ENCODE results near the gene CHN1. TPM values are rescaled to one million over a fixed set of nuclear protein-coding genes. Genes with fewer than 3 reads are reported as not detected.

Gene CHN1
- total and polyA plus RNA-seq, 7 experiments from 2014 or later, result 0.81 to 3.5 (median 1.4) TPM

GRCh38 chr2:174753038-174753633, 252.0 kb downstream of the CHN1 start:
- Mint-ChIP-seq H3K4me1 (peaks cover 7 to 31% (median 16%) of the 10 kb centered on the region in 7 donors), H3K27ac (peak overlapping the region in 2 of 9 donors; percentile 62 to 76), H3K36me3 (no peaks in the 10 kb centered on the region), H3K4me3 (peak overlapping the region in 1 of 10 donors; percentile 44), H3K9me3 (no peaks in the 10 kb centered on the region), H3K27me3 (peaks cover 0 to 22% (median 3%) of the 10 kb centered on the region in 5 donors)
- DNase-seq (no peak), ATAC-seq (peak; percentile 28)
- Histone ChIP-seq H3K27me3 (ENCODE audit: control insufficient read depth in 2 of 2, insufficient read depth in 2 of 2, low read length in 2 of 2) (no peaks in the 10 kb centered on the region), H3K27ac (ENCODE audit: low read depth, low read length) (no peak overlapping the region), H3K4me1 (ENCODE audit: control insufficient read depth in 2 of 2, insufficient read depth in 2 of 2, low read length in 2 of 2) (peaks cover 8 to 49% of the 10 kb centered on the region in 2 donors), H3K9me3 (ENCODE audit: control insufficient read depth in 2 of 3, low read length in 3 of 3) (no peaks in the 10 kb centered on the region), H3K4me3 (ENCODE audit: low read length) (no peak overlapping the region), H3K36me3 (ENCODE audit: control insufficient read depth in 2 of 3, insufficient read depth in 3 of 3, low read length in 3 of 3) (no peaks in the 10 kb centered on the region)
- ChIA-PET CTCF (no interaction called here), POLR2A (no interaction called here)
- intact Hi-C loops (cut with micrococcal nuclease), result loop anchor here in 1 of 2 donors (5.0 kb wide), 3 partner anchors 36 to 414 kb away; partner anchors contain the start of gene ATF2

DNA sequence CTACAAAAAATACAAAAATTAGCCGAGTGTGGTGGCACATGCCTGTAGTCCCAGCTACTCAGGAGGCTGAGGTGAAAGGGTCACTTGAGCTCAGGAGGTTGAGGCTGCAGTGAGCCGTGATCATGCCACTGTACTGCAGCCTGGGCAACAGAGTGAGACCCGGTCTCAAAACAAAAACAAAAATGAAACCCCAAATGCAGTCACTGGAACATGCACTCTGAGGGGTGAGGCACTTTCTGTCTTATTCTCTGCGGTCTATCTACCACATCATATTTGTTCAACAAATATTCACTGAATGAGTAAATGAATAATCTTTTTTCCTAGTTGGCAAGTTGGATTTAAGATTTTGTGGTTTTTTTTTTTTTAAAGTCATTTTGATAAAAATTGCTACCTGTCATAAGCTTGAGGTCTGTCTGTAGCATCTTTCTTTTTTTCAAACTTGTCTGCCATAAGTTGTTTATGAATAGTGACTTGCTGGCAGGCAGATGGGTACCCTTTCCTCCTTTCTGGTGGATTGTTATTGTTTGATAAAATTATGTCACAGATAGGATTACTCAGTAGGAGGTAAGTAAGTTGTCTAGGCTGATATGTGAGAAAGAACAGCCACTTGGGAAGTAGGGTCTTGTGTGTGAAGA, 252.7 kb downstream of the CHN1 start:
- Histone ChIP-seq H3K4me1 (ENCODE audit: control insufficient read depth in 2 of 2, insufficient read depth in 2 of 2, low read length in 2 of 2) (peaks cover 8 to 49% of the 10 kb centered on the region in 2 donors), H3K27me3 (ENCODE audit: control insufficient read depth in 2 of 2, insufficient read depth in 2 of 2, low read length in 2 of 2) (no peaks in the 10 kb centered on the region), H3K36me3 (ENCODE audit: control insufficient read depth in 2 of 3, insufficient read depth in 3 of 3, low read length in 3 of 3) (no peaks in the 10 kb centered on the region), H3K9me3 (ENCODE audit: control insufficient read depth in 2 of 3, low read length in 3 of 3) (no peaks in the 10 kb centered on the region), H3K27ac (ENCODE audit: low read depth, low read length) (no peak overlapping the region), H3K4me3 (ENCODE audit: low read length) (no peak overlapping the region)
- ChIA-PET POLR2A (no interaction called here), CTCF (no interaction called here)
- ATAC-seq (no peak), DNase-seq (peak in 1 of 9 donors; percentile 41)
- H3K4me3 Mint-ChIP-seq, result peak overlapping the region in 1 of 10 donors; percentile 44
- H3K36me3 Mint-ChIP-seq, result no peaks in the 10 kb centered on the region
- peak overlapping the region in 2 of 9 donors; percentile 62 to 76 for H3K27ac Mint-ChIP-seq
- no peaks in the 10 kb centered on the region for H3K9me3 Mint-ChIP-seq
- peaks cover 0 to 22% (median 3%) of the 10 kb centered on the region in 5 donors for H3K27me3 Mint-ChIP-seq
- intact Hi-C loops (cut with micrococcal nuclease), result loop anchor here in 1 of 2 donors (5.0 kb wide), 3 partner anchors 35 to 415 kb away; partner anchors contain the start of gene ATF2
- H3K4me1 Mint-ChIP-seq, result peaks cover 7 to 31% (median 16%) of the 10 kb centered on the region in 7 donors

DNA sequence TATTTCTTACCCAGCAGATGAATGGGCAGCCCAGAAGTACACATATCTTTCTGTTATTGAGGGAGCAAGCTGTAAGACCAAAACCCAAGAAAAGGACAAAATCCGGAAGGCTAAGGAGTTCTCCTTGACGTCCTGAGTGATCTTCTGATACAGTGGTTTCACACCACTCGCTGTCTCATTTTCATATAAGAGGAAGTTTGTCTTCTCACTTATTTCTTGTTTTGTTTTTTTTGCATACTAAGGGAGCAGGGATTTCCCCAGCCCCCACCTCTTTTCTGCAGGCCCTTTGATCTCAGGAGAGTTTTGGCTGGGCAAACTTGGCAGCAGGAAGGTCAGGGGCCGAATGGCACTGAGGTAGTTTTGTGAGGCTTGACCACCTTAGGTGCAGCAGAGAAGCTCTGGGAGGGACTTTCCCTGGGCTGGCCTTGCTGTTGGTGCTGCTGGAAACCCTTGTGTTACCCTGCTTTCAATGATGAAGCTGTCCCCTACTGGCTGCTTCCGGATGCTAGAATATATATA, 254.2 kb downstream of the CHN1 start:
- Histone ChIP-seq H3K27ac (ENCODE audit: low read depth, low read length) (no peak overlapping the region), H3K9me3 (ENCODE audit: control insufficient read depth in 2 of 3, low read length in 3 of 3) (no peaks in the 10 kb centered on the region), H3K27me3 (ENCODE audit: control insufficient read depth in 2 of 2, insufficient read depth in 2 of 2, low read length in 2 of 2) (no peaks in the 10 kb centered on the region), H3K4me3 (ENCODE audit: low read length) (no peak overlapping the region), H3K4me1 (ENCODE audit: control insufficient read depth in 2 of 2, insufficient read depth in 2 of 2, low read length in 2 of 2) (peaks cover 8 to 49% of the 10 kb centered on the region in 2 donors), H3K36me3 (ENCODE audit: control insufficient read depth in 2 of 3, insufficient read depth in 3 of 3, low read length in 3 of 3) (no peaks in the 10 kb centered on the region)
- CTCF ChIA-PET, result interaction anchor here (1.1 to 1.3 kb wide), 2 partner anchors 20 to 50 kb away, joined by 3 to 4 read pairs; no protein-coding TSS in a partner anchor
- H3K27me3 Mint-ChIP-seq, result peaks cover 0 to 23% (median 0%) of the 10 kb centered on the region in 5 donors
- H3K4me1 Mint-ChIP-seq, result peaks cover 7 to 31% (median 16%) of the 10 kb centered on the region in 7 donors
- POLR2A ChIA-PET, result no interaction called here
- peak overlapping the region in 7 of 9 donors; percentile 14 to 70 (median 50) for H3K27ac Mint-ChIP-seq
- DNase-seq (peak in 8 of 9 donors; percentile 9 to 55 (median 32)), ATAC-seq (peak; percentile 60)
- intact Hi-C loops (cut with micrococcal nuclease), result loop anchor here in 1 of 2 donors (5.0 kb wide), 3 partner anchors 34 to 416 kb away; partner anchors contain the start of gene ATF2
- no peaks in the 10 kb centered on the region for H3K9me3 Mint-ChIP-seq
- H3K36me3 Mint-ChIP-seq, result no peaks in the 10 kb centered on the region
- peak overlapping the region in 2 of 10 donors; percentile 6 to 52 for H3K4me3 Mint-ChIP-seq

DNA sequence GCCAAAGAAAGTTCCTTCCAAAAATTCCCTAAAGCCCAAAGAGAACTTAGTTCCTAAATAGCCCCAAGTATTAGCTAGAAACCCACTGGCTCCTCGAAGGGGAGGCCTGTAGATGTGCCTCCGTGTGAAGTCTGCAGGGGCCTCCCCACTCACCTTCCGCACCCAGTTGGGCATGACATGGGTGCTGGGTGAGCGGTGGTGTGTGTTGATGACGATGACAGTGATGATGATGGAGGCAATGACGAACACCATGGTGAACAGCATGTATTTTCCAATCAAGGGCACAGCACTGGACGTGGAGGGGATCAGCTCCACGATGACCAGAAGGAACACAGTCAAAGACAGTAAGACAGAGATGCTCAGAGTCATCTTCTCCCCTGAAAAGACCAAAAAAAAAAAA, 255.4 kb downstream of the CHN1 start:
- peak overlapping the region in 5 of 9 donors; percentile 16 to 59 (median 42) for H3K27ac Mint-ChIP-seq
- H3K27ac ChIP-seq (ENCODE audit: low read depth, low read length), result no peak overlapping the region

DNA sequence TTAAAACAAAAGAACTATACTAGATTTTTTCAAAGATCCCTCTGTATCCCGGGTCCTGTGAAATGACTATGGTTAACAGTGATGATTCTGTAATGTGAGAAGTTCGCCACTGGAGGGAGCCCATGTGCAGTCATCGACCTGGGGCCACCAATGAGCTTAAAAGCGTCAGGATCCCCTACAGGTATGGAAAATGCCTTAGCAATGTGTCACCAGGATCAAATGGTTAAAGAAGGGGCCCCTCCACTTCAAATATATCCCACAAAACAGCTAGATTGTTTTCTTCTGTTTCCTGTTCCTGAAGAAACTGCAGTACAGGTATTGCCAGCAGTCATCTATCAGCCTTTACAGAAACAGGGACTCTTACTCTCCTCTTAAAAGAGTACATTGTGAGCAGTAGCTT, 256.2 kb downstream of the CHN1 start:
- peaks cover 8 to 47% of the 10 kb centered on the region in 2 donors for H3K4me1 ChIP-seq (ENCODE audit: control insufficient read depth in 2 of 2, insufficient read depth in 2 of 2, low read length in 2 of 2)
- Mint-ChIP-seq H3K4me1 (peaks cover 7 to 31% (median 16%) of the 10 kb centered on the region in 7 donors), H3K27me3 (peaks cover 0 to 28% (median 0%) of the 10 kb centered on the region in 5 donors), H3K27ac (peak overlapping the region in 4 of 9 donors; percentile 25 to 64 (median 44)), H3K9me3 (no peaks in the 10 kb centered on the region), H3K4me3 (no peak overlapping the region), H3K36me3 (no peaks in the 10 kb centered on the region)
- ATAC-seq, result peak; percentile 83
- intact Hi-C loops (cut with micrococcal nuclease), result loop anchor here (1.0 to 5.0 kb wide), 8 partner anchors 29 to 258 kb away; partner anchors contain the start of gene CHN1 (in 1 of the 2)
- ChIA-PET CTCF (interaction anchor here (0.6 to 3.5 kb wide), 28 partner anchors 8 to 259 kb away, joined by 3 to 49 read pairs (median 4); no protein-coding TSS in a partner anchor), POLR2A (interaction anchor here (0.9 to 1.7 kb wide), 3 partner anchors 18 to 262 kb away, joined by 3 to 4 read pairs (median 3); no protein-coding TSS in a partner anchor)
- peak; percentile 42 to 80 (median 67) for DNase-seq
- H3K27ac ChIP-seq (ENCODE audit: low read depth, low read length), result no peak overlapping the region
- H3K27me3 ChIP-seq (ENCODE audit: control insufficient read depth in 2 of 2, insufficient read depth in 2 of 2, low read length in 2 of 2), result no peaks in the 10 kb centered on the region
- no peaks in the 10 kb centered on the region for H3K9me3 ChIP-seq (ENCODE audit: control insufficient read depth in 2 of 3, low read length in 3 of 3)
- H3K36me3 ChIP-seq (ENCODE audit: control insufficient read depth in 2 of 3, insufficient read depth in 3 of 3, low read length in 3 of 3), result no peaks in the 10 kb centered on the region
- no peak overlapping the region for H3K4me3 ChIP-seq (ENCODE audit: low read length)

More for the DNA sequence above, 255.4 kb downstream of the CHN1 start:
- ATAC-seq, result no peak
- no peak overlapping the region for H3K4me3 Mint-ChIP-seq
- H3K36me3 ChIP-seq (ENCODE audit: control insufficient read depth in 2 of 3, insufficient read depth in 3 of 3, low read length in 3 of 3), result no peaks in the 10 kb centered on the region
- H3K9me3 ChIP-seq (ENCODE audit: control insufficient read depth in 2 of 3, low read length in 3 of 3), result no peaks in the 10 kb centered on the region
- H3K27me3 ChIP-seq (ENCODE audit: control insufficient read depth in 2 of 2, insufficient read depth in 2 of 2, low read length in 2 of 2), result no peaks in the 10 kb centered on the region
- DNase-seq, result no peak
- H3K4me3 ChIP-seq (ENCODE audit: low read length), result no peak overlapping the region
- ChIA-PET CTCF (interaction anchor here (0.6 to 3.5 kb wide), 21 partner anchors 9 to 256 kb away, joined by 3 to 49 read pairs (median 5); no protein-coding TSS in a partner anchor), POLR2A (interaction anchor here (1.2 kb wide), 1 partner anchor 19 kb away, joined by 3 read pairs; no protein-coding TSS in a partner anchor)
- peaks cover 8 to 49% of the 10 kb centered on the region in 2 donors for H3K4me1 ChIP-seq (ENCODE audit: control insufficient read depth in 2 of 2, insufficient read depth in 2 of 2, low read length in 2 of 2)
- no peaks in the 10 kb centered on the region for H3K36me3 Mint-ChIP-seq
- H3K27me3 Mint-ChIP-seq, result peaks cover 0 to 28% (median 0%) of the 10 kb centered on the region in 5 donors
- intact Hi-C loops (cut with micrococcal nuclease), result loop anchor here (1.0 to 5.0 kb wide), 11 partner anchors 29 to 418 kb away; partner anchors contain the start of genes ATF2 (in 1 of the 2) and CHN1 (in 1 of the 2)
- peaks cover 7 to 31% (median 16%) of the 10 kb centered on the region in 7 donors for H3K4me1 Mint-ChIP-seq
- no peaks in the 10 kb centered on the region for H3K9me3 Mint-ChIP-seq

All from naive thymus-derived CD4-positive, alpha-beta T cell (primary cell).